Fibroblast of skin of right quadriceps (primary cell): Measurements from ENCODE around the gene CYP2A6.
A peak's percentile ranks its signal among the peaks of the same experiment; 100 is the strongest.
"Not testable (repeated sequence)": the region's sequence is repeated elsewhere in the genome, so short reads cannot be mapped to it uniquely, and the experiment has no call there.

Source experiments
- DNase-seq: peaks from one replicate; pipeline ENCODE4 v3.0.0-alpha.2; 2013

Gene CYP2A6

GRCh38 chr19:40850277-40850676 is at the start of gene CYP2A6:
Gene CYP2A6, minus strand, starts transcription at chr19:40850447. Its CDS starts 21 bp downstream, at chr19:40850426.
- DNase-seq, result not testable (repeated sequence)

- DNase-seq, result not testable (repeated sequence)
Measured at GRCh38 chr19:40899964-40900363, 49.7 kb upstream of the CYP2A6 start.

- DNase-seq, result not testable (repeated sequence)
Measured at GRCh38 chr19:40896843-40897789, 46.9 kb upstream of the CYP2A6 start.

- no peak for DNase-seq
Measured at GRCh38 chr19:40896418-40896796, 46.2 kb upstream of the CYP2A6 start.

- no peak for DNase-seq
Measured at GRCh38 chr19:40893112-40893511, 42.9 kb upstream of the CYP2A6 start.

GRCh38 chr19:40889366-40889765 is 39.1 kb upstream of the CYP2A6 start:
- no peak for DNase-seq

GRCh38 chr19:40888191-40888590 is 37.9 kb upstream of the CYP2A6 start:
- DNase-seq, result no peak

GRCh38 chr19:40884187-40884931 is 34.1 kb upstream of the CYP2A6 start:
- not testable (repeated sequence) for DNase-seq

- not testable (repeated sequence) for DNase-seq
Measured at GRCh38 chr19:40882062-40882461, 31.8 kb upstream of the CYP2A6 start, which contains the start of gene CYP2A7. Gene CYP2A7, minus strand, starts transcription at chr19:40882231. Its CDS starts 21 bp downstream, at chr19:40882210.

GRCh38 chr19:40879349-40879748 is 29.1 kb upstream of the CYP2A6 start:
- DNase-seq, result not testable (repeated sequence)

- not testable (repeated sequence) for DNase-seq
Measured at GRCh38 chr19:40875526-40875951, 25.3 kb upstream of the CYP2A6 start.

GRCh38 chr19:40874874-40875273 is 24.6 kb upstream of the CYP2A6 start:
- DNase-seq, result not testable (repeated sequence)

GRCh38 chr19:40873873-40874272 is 23.6 kb upstream of the CYP2A6 start:
- not testable (repeated sequence) for DNase-seq

GRCh38 chr19:40872209-40872608 is 22.0 kb upstream of the CYP2A6 start:
- DNase-seq, result no peak

- no peak for DNase-seq
Measured at GRCh38 chr19:40867701-40868100, 17.5 kb upstream of the CYP2A6 start.

- not testable (repeated sequence) for DNase-seq
Measured at GRCh38 chr19:40864739-40865496, 14.7 kb upstream of the CYP2A6 start.

GRCh38 chr19:40862785-40863184 is 12.5 kb upstream of the CYP2A6 start:
- DNase-seq, result peak; percentile 19

- no peak for DNase-seq
Measured at GRCh38 chr19:40862333-40862732, 12.1 kb upstream of the CYP2A6 start.

- no peak for DNase-seq
Measured at GRCh38 chr19:40858109-40858508, 7.9 kb upstream of the CYP2A6 start.

GRCh38 chr19:40852467-40853152 is 2.4 kb upstream of the CYP2A6 start:
- DNase-seq, result not testable (repeated sequence)

GRCh38 chr19:40846722-40847121 is 3.5 kb downstream of the CYP2A6 start:
- not testable (repeated sequence) for DNase-seq

- DNase-seq, result not testable (repeated sequence)
Measured at GRCh38 chr19:40843653-40844052, 6.6 kb downstream of the CYP2A6 start.
